HepG2 (cell line): ENCODE data around the gene SPAG9. TPM values are rescaled to one million over a fixed set of nuclear protein-coding genes. Genes with fewer than 3 reads are reported as not detected.

Source experiments
- HDAC2 ChIP-seq: sonication (generic); formaldehyde crosslinking; IDR thresholded peaks from 2 replicates; pipeline ENCODE4 v1.4.0; 2020; ENCODE audit warnings: missing genetic modification reagents
- MTA1 ChIP-seq: sonication (generic); formaldehyde crosslinking; IDR thresholded peaks from 2 replicates; pipeline ENCODE4 v1.4.0; 2020; ENCODE audit warnings: missing genetic modification reagents, mild to moderate bottlenecking, borderline replicate concordance
- NFE2L2 ChIP-seq: fragments of 150-350 bp; IDR thresholded peaks from 2 replicates; pipeline ENCODE4 v1.6.1; 2014; ENCODE audit warnings: low read length
- POLR2AphosphoS2 ChIP-seq: IDR thresholded peaks from 2 replicates; pipeline ENCODE4 v1.6.1; 2011; ENCODE audit warnings: low read depth, low read length, improper control_type of control experiment
- SMAD3 ChIP-seq: sonication (generic); formaldehyde crosslinking; IDR thresholded peaks from 2 replicates; pipeline ENCODE4 v1.4.0; 2020; ENCODE audit warnings: missing genetic modification reagents
- ZBTB3 ChIP-seq: sonication (generic); formaldehyde crosslinking; IDR thresholded peaks from 2 replicates; pipeline ENCODE4 v1.4.0; 2020; ENCODE audit warnings: low read depth, mild to moderate bottlenecking, moderate library complexity, missing genetic modification reagents, borderline replicate concordance
- ZFX ChIP-seq: sonication (generic); formaldehyde crosslinking; IDR thresholded peaks from 2 replicates; pipeline ENCODE4 v1.4.0; 2020; ENCODE audit warnings: mild to moderate bottlenecking, low read depth, missing genetic modification reagents, moderate library complexity
- ZNF225 ChIP-seq: sonication (generic); formaldehyde crosslinking; IDR thresholded peaks from 2 replicates; pipeline ENCODE4 v1.4.0; 2020; ENCODE audit warnings: mild to moderate bottlenecking, missing genetic modification reagents
- ZNF235 ChIP-seq: sonication (generic); formaldehyde crosslinking; IDR thresholded peaks from 2 replicates; pipeline ENCODE4 v1.8.1; 2023; ENCODE audit warnings: mild to moderate bottlenecking, missing genetic modification reagents, borderline replicate concordance
- ZNF33A ChIP-seq: sonication (generic); formaldehyde crosslinking; IDR thresholded peaks from 2 replicates; pipeline ENCODE4 v1.5.1; 2020; ENCODE audit warnings: missing genetic modification reagents, mild to moderate bottlenecking, moderate library complexity, borderline replicate concordance
- ZNF614 ChIP-seq: IDR thresholded peaks from 2 replicates; pipeline ENCODE4 v1.6.1; 2018; ENCODE audit warnings: missing biosample characterization, missing genetic modification reagents, inconsistent platforms, borderline replicate concordance
- polyA plus RNA-seq, 8 experiments: library from polyadenylated mRNA; depleted of rRNA in 3 of 8; stranded (reverse) in 7 of 8; unstranded in 1 of 8; fragments of >200 nt; fragmentation: Illumina TruSeq in 4 of 8; extraction: Trizol in 4 of 8; gene quantifications; 2 replicates each; pipeline versions ENCODE4 v1.2.1 to v1.2.3, GENCODE V29; 2011 to 2016; ENCODE audit warnings: low read depth in 4 of 8, missing spikeins in 1 of 8, mixed read lengths in 1 of 8; ENCODE audit not compliant: insufficient read depth in 1 of 8
- total RNA-seq, 5 experiments: library from RNA; depleted of rRNA; stranded (reverse); fragments of >200 nt; fragmentation: Illumina TruSeq; extraction: Trizol; gene quantifications; 2 replicates each; pipeline ENCODE4 v1.2.3, GENCODE V29; 2016; ENCODE audit warnings: low read depth in 1 of 5
- TF ChIP-seq, protein P1 (sequence below): sonication (generic); formaldehyde crosslinking; IDR thresholded peaks from 2 replicates; pipeline ENCODE4 v1.4.0; 2020; ENCODE audit warnings: mild to moderate bottlenecking, missing genetic modification reagents
- TF ChIP-seq, protein P2 (sequence below): sonication (generic); formaldehyde crosslinking; IDR thresholded peaks from 2 replicates; pipeline ENCODE4; 2020; ENCODE audit warnings: missing genetic modification reagents, mild to moderate bottlenecking, borderline replicate concordance
- TF ChIP-seq, protein P3 (sequence below): IDR thresholded peaks from 2 replicates; pipeline ENCODE4 v1.6.1; 2016; ENCODE audit warnings: mild to moderate bottlenecking
- TF ChIP-seq, protein P4 (sequence below): sonication (generic); formaldehyde crosslinking; IDR thresholded peaks from 2 replicates; pipeline ENCODE4 v1.5.1; 2020; ENCODE audit warnings: mild to moderate bottlenecking, missing genetic modification reagents, borderline replicate concordance
- TF ChIP-seq, protein P5 (sequence below): sonication (generic); formaldehyde crosslinking; IDR thresholded peaks from 2 replicates; pipeline ENCODE4 v1.4.0; 2020; ENCODE audit warnings: missing genetic modification reagents, borderline replicate concordance

SPAG9 gene
- total and polyA plus RNA-seq, 2 of the 13 experiments (the other 11 are each of a cell fraction or from before 2014, with no cell fraction given): 43.2 to 78.6 TPM

DNA sequence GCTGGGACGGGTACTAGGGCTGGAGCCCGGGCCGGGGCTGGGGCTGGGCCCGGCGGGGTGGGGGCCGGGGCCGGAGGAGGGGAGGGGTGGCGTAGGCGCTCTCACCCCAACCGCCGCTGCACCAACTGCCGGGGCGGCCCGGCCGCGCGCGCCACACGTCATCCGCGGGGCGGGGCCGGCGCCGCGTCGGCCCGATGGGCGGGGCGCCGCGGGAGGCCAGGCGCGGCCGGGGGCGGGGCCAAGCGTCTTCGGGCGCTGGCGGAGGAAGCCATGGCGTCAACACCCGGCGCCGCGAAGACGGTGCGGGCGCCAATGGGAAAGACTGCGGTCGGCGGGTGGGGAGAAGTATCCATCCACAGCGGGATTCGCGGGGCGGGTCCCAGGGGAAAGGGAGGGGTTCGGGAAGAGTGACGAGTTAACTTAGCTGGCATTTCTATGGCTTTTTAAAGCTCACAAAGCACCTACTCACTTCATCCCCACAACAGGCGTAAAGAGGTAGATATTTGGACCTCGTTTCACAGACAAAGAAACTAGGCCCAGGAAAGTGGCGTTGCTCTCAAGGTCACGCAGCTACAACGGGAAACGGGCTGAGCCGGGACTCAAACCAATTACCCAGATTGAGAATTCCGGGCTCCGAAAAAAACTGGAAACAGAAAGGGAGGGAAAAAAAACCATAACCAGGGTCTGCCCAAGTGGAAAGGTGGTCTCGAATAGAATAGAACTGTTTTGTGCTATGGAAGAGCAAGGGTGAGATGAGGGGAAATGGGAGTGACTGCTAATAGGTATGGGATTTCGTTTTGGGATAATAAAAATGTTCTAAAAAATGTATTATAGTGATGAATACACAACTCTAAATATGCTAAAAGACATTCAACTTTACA lies at the start of gene SPAG9 (continued):
- TF ChIP-seq, protein P1, sequence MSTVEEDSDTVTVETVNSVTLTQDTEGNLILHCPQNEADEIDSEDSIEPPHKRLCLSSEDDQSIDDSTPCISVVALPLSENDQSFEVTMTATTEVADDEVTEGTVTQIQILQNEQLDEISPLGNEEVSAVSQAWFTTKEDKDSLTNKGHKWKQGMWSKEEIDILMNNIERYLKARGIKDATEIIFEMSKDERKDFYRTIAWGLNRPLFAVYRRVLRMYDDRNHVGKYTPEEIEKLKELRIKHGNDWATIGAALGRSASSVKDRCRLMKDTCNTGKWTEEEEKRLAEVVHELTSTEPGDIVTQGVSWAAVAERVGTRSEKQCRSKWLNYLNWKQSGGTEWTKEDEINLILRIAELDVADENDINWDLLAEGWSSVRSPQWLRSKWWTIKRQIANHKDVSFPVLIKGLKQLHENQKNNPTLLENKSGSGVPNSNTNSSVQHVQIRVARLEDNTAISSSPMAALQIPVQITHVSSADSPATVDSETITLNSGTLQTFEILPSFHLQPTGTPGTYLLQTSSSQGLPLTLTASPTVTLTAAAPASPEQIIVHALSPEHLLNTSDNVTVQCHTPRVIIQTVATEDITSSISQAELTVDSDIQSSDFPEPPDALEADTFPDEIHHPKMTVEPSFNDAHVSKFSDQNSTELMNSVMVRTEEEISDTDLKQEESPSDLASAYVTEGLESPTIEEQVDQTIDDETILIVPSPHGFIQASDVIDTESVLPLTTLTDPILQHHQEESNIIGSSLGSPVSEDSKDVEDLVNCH (CRISPR knock-in tag): 0 out of 2 replicates have a peak, but pooled peaks have one; percentile 48
- no peak for TF ChIP-seq ZBTB3 (CRISPR knock-in tag)
- no peak for TF ChIP-seq ZNF235
- TF ChIP-seq HDAC2 (CRISPR knock-in tag): peak; percentile 52; the same call in 1 of the 2 replicates
- no peak; the same call in none of the 2 replicates for TF ChIP-seq ZFX (CRISPR knock-in tag)
- TF ChIP-seq MTA1 (CRISPR knock-in tag): peak; percentile 6; the same call in 1 of the 2 replicates
- TF ChIP-seq, protein P2, sequence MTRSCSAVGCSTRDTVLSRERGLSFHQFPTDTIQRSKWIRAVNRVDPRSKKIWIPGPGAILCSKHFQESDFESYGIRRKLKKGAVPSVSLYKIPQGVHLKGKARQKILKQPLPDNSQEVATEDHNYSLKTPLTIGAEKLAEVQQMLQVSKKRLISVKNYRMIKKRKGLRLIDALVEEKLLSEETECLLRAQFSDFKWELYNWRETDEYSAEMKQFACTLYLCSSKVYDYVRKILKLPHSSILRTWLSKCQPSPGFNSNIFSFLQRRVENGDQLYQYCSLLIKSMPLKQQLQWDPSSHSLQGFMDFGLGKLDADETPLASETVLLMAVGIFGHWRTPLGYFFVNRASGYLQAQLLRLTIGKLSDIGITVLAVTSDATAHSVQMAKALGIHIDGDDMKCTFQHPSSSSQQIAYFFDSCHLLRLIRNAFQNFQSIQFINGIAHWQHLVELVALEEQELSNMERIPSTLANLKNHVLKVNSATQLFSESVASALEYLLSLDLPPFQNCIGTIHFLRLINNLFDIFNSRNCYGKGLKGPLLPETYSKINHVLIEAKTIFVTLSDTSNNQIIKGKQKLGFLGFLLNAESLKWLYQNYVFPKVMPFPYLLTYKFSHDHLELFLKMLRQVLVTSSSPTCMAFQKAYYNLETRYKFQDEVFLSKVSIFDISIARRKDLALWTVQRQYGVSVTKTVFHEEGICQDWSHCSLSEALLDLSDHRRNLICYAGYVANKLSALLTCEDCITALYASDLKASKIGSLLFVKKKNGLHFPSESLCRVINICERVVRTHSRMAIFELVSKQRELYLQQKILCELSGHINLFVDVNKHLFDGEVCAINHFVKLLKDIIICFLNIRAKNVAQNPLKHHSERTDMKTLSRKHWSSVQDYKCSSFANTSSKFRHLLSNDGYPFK (CRISPR knock-in tag): peak; percentile 49; the same call in 1 of the 2 replicates
- TF ChIP-seq, protein P3, sequence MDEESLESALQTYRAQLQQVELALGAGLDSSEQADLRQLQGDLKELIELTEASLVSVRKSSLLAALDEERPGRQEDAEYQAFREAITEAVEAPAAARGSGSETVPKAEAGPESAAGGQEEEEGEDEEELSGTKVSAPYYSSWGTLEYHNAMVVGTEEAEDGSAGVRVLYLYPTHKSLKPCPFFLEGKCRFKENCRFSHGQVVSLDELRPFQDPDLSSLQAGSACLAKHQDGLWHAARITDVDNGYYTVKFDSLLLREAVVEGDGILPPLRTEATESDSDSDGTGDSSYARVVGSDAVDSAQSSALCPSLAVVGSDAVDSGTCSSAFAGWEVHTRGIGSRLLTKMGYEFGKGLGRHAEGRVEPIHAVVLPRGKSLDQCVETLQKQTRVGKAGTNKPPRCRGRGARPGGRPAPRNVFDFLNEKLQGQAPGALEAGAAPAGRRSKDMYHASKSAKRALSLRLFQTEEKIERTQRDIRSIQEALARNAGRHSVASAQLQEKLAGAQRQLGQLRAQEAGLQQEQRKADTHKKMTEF (CRISPR knock-in tag): peak; percentile 50; the same call in 1 of the 2 replicates
- TF ChIP-seq SMAD3: no peak
- no peak; the same call in 1 of the 2 replicates for TF ChIP-seq ZNF614
- TF ChIP-seq ZNF33A: no peak
- TF ChIP-seq ZNF225 (CRISPR knock-in tag): no peak
- TF ChIP-seq NFE2L2: 0 out of 2 replicates have a peak, but pooled peaks have one; percentile 14
- TF ChIP-seq, protein P4, sequence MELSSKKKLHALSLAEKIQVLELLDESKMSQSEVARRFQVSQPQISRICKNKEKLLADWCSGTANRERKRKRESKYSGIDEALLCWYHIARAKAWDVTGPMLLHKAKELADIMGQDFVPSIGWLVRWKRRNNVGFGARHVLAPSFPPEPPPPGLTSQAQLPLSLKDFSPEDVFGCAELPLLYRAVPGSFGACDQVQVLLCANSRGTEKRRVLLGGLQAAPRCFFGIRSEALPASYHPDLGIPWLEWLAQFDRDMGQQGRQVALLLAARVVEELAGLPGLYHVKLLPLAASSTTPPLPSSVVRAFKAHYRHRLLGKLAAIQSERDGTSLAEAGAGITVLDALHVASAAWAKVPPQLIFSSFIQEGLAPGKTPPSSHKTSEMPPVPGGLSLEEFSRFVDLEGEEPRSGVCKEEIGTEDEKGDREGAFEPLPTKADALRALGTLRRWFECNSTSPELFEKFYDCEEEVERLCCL (CRISPR knock-in tag): no peak
- TF ChIP-seq, protein P5, sequence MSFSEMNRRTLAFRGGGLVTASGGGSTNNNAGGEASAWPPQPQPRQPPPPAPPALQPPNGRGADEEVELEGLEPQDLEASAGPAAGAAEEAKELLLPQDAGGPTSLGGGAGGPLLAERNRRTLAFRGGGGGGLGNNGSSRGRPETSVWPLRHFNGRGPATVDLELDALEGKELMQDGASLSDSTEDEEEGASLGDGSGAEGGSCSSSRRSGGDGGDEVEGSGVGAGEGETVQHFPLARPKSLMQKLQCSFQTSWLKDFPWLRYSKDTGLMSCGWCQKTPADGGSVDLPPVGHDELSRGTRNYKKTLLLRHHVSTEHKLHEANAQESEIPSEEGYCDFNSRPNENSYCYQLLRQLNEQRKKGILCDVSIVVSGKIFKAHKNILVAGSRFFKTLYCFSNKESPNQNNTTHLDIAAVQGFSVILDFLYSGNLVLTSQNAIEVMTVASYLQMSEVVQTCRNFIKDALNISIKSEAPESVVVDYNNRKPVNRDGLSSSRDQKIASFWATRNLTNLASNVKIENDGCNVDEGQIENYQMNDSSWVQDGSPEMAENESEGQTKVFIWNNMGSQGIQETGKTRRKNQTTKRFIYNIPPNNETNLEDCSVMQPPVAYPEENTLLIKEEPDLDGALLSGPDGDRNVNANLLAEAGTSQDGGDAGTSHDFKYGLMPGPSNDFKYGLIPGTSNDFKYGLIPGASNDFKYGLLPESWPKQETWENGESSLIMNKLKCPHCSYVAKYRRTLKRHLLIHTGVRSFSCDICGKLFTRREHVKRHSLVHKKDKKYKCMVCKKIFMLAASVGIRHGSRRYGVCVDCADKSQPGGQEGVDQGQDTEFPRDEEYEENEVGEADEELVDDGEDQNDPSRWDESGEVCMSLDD (CRISPR knock-in tag): no peak
- no peak for TF ChIP-seq POLR2AphosphoS2
